GM19397 (cell line): ENCODE results near the gene MSRB1.
"Not testable (repeated sequence)": the region's sequence is repeated elsewhere in the genome, so short reads cannot be mapped to it uniquely, and the experiment has no call there.

Experiments
- ATAC-seq: cut with Tn5 transposase; IDR thresholded peaks from one replicate; pipeline ENCODE4 v1.9.1; 2021; ENCODE audit warnings: mild to moderate bottlenecking, moderate library complexity; ENCODE audit not compliant: unreplicated experiment

Gene MSRB1

DNA sequence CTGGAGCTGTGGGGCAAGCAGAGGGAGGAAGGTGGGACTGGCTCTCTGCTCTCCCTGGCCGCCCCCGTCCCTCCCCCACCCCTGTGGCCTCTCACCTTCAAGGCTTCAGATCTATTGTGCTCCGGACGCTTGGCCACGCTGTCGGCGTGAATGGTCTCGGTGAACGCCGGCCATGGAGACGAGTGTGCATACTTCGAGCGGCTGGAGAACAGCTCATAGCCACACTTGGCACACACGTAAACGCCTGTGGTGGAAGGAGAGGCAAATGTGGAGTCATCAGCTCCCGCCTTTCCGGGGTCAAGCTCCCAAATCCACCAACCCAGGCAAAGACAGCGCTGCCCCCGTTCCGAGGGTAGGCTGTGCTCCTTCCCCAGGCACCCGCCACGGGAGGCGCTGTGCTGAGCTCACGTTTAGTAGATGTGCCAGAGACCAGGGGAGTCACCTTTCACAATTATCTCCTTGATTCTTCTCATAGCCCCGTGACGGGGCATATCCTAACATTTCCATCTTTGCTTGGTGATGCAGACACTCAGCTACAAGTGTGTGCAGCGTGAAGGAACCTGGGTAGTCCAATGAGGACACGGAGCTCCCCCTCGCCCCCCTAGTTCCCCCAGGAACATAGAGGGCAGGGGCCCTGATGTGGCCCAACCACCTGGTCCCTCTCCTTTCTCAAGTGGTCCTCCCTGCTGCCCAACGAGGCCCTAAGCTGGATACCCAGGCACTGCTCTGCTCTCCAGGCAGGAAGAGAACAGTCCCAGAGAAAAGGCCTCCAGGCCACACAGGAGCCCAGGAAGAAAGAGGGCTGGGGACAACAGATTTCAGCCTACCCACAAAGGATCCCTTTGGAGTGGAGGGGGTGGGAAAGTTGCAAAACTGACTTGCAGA lies 1.6 kb downstream of the MSRB1 start:
- no peak for ATAC-seq

DNA sequence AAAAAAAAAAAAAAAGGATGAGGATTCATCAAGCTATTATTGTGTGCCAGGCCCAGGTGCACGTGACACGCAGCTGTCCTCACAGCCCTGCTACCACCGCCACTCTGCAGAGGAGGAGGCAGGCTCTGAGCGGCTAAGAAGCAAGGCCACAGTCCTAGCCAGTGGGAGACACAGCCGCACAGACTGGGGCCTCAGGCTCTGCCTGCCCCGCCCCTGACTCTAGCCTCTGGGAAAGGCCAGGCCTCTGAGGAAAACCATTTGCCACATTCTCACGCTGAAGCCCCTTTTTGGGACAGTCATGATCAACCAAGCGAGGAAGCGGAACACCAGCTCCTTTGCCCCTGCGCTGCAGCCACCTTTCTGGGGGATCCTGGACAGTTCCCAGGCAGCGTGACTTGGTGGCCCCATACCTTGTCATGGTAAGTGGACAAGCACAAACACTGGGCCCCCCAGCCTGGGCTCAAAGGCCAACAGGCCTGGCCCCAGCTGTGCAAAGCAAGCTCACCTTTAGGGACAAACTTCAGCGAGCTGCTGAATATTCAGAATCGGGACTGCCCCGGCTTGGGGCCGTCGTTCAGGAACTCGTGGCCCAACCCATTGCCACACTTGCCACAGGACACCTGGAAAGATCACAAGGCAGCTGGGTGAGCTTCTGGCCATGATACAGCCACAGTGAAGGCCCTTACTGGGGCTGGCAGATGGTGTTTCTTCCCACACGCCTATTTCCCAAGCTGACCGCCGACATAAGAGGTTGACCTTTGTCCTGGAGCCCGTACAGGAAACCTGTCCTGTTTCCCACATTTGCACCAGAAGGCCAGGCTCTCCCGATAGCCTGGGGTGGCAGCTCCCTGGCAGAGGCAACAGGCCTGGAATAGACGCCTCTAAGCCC lies 2.5 kb downstream of the MSRB1 start:
- no peak for ATAC-seq

DNA sequence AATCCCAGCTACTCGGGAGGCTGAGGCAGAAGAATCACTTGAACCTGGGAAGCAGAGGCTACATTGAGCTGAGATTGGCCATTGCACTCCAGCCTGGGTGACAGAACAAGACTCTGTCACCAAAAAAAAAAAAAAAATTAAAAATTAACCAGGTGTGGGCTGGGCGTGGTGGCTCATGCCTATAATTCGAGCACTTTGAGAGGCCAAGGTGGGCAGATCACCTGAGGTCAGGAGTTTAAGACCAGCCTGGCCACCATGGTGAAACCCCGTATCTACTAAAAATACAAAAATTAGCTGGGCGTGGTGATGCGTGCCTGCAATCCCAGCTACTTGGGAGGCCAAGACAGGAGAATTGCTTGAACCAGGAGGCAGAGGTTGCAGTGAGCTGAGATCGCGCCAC lies 3.2 kb downstream of the MSRB1 start:
- ATAC-seq: not testable (repeated sequence)

DNA sequence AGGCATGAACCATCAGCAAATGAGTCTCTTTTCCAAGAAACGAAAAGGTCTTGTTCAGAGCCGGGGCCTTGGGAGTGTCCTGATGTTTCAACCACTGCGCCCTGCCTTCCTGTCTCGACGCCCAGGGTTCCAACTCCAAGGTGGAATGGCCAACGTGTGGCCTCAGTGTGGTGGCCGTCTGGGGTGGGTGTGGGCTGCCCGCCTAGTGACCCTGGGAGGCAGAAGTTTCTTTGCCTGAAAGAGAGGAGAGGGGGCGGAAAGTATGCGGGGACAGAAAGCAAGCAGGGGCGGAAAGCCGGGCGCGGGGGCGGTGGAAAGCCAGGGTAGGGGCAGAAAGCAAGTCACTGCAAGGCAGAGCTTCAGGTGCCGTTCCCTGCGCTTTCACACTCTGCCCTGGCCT lies 4.1 kb downstream of the MSRB1 start:
- ATAC-seq: no peak

DNA sequence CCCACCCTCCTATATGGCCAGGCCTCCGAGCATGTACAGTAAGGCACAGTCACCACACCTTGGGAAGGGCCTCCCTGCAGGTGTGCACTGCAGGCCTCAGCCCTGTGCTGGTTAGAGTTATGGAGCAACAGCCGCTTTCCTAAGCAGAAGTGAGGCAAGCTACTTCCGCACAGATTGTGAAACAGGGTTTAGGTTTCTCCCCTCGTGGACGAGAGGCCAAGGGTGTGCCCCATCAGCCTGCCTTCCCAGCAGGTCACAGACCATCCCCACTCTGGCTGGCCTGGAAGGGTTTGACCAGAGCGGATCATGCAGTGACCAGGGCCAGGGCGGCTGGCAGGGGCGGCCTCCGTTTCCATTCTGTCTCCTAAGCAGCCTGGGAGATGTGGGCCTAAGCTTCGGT lies 4.7 kb downstream of the MSRB1 start:
- ATAC-seq: no peak

DNA sequence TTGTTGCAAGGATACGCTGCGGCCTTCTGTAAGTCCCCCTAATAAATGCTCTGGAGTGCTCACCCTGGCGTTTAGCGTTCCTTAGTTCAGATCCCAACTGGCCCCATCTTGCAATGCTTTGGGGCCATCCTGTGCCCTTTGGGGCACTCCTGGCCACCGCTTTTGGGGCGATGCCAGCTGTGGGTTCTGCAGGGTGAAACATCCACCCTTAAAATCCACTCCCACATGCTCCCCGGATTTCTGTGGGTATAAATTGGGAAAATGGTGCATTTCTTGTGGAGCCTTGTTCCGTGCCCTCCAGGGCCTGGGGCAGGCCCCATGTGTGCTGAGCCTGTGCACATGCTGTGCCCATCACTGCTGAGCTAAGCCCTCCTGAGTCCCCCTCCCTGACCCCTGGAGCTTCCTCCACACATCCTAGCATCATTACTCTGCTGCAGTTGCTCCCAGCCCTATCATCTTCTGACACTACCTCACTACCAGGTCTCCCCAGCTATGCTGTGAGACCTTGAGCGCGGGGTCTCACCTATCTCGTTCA lies 6.0 kb downstream of the MSRB1 start:
- ATAC-seq: no peak

DNA sequence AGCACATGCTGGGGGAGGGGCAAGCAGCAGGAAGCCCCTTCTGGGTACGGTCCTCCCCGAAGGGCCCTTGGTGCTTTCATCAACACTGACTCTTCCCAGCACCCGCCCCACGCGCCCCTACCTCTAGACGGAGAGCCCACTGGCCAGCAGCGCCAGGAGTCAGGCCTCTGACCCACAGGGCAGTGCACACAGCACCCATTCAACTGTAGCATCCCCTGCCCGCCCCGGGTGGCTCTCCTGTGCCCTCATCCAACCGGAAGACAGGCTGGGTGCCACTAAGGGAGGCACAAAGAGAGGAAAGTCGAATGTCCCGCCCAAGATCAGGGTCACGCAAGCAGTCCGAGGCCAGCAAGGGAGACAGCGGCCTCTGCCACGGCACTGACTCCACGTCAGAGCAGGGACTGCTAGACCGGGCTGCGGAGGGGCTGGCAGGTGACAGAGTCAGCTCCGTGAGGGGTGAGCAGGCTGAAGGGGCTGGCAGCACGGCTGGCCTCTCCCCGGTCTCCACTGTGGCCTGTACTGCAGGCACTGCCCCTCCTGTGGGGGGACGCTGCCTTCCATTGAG lies 9.8 kb downstream of the MSRB1 start:
- no peak for ATAC-seq

DNA sequence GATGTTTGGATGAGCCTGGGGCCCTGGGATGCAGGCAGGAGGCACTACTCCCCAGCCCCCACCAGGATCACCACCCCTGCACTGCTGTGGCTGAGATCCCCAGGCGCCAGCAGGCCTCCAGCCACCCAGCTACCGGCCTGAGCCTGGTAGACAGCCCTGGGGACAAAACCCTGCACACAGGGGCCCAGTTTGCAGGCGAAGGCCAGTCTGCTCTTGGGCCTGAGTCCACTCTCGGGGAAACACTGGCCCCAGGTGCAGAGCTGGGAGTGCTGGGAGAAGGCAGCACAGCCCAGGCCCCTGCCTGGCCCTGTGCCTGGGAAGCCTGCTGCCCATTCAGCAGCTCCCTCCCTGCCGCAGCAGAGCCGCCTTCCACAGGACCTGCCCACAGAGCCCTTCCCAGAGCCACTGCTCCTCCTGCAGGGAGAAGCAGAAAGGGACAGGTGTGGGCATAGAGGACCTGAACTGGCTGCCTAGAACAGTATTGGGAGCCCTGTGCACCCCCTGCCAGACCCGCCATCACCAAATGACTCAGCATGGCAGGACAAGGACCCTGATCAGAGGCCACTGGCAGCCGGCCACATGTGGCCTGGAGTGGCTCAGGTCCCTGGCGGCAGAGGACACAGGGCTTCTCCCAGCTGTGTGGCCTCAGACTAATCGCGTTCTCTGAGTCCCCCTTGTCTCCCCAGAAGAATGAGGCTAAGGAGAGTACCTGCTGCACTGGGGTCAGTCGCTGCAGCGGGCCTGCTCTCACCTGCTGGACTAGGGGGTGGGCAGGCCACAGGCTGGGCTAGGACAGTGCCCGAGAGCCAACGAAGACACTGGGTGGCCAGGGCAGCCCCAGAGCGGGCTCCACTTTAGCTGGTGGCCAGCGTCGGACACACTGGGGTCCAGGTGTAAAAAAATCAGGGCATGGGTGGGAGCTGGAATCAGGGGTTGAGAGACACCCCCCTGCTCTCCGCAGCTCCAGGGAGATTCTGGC lies 10.7 kb downstream of the MSRB1 start:
- no peak for ATAC-seq

DNA sequence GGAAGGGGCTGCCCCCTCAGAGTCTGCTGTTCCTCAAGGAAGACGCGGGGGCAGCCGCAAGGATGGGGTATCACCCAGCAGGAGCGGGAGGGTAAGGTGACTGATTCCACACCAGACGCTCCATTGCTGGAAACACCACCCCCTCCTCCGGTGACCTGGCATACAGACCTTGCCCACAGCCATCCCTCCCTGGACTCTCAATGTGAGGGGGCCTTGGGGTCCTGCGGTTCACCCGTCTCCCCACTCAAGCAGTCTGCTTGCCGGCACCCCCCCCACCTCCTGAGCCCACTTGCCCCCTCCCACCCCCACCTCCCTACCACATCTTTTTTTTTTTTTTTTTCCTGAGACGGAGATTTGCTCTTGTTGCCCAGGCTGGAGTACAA lies 12.7 kb downstream of the MSRB1 start:
- no peak for ATAC-seq

DNA sequence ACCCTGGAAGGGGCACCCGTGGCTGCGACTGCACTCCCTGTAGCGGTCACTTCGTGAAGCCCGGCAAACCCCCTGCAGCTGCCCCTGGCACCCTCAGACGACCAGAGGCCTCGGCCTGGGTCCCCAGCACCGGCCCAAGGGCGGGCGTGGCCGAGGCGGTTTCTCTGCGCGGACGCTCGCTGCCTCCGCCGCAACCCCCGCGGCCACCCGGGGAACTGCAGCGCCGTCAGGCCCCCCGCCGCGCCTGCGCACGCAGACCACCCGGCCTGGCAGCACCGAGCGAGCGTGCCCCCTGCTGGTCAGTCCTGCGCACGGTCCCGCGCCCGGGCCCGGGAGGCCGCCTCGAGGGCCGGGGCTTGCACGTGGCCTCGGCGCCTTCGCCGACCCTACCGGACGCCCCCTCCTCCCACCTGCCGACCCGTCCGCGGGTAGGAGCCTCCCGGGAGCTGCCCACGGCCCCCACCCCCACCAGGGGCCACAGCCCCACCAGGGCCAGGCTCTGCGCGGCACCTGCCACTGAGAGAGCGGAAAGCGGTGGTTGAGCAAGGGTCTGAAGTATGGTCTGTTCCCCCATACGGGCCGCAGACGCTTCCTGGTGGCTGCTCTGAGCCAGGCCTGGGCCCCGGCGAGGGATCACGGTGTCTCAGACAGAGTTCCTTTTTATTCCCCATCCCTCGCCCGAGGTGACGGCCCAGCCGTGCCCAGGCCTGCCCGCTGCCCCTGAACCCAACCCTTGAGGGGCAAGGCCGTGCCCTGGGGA lies 13.2 kb downstream of the MSRB1 start:
- peak; percentile 82 for ATAC-seq

DNA sequence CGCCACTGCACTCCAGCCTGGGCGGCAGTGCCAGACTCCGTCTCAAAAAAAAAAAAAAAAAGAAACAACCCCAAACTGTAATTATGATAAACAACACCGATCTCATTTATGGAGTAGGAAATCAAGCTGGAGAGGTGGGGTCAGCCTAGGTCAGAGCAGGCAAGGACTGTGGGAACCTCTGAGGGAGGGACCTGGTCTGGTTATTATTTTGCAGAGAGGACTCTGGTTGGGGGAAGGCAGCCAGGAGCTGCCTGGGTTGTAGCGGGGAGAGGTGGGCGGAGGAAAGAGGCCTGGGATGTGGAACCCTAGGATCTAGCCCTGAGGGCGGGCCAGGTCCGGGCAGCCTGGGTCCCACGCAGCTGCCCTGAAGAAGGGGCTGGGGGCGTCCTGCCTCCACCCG lies 13.9 kb downstream of the MSRB1 start:
- ATAC-seq: no peak

DNA sequence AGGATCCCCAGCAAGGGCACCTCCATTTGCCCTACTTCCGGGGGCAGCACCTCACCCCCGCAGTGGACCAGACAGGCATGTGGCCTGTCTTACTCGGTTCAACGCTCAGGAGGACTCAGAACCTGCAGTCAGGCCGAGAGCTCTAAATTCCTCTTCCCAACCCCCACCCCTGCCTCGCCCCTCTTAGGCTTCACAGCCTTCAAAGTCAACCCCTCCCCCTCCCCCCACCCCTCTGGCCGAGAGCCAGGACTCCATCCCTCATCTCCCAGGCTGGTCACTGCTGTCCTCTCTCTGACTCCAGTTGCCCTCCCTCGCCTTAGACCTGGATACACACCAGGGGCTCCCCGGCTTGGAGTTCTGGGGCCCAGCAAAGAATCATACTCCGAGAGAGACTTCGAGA lies 16.7 kb downstream of the MSRB1 start:
- ATAC-seq: no peak

DNA sequence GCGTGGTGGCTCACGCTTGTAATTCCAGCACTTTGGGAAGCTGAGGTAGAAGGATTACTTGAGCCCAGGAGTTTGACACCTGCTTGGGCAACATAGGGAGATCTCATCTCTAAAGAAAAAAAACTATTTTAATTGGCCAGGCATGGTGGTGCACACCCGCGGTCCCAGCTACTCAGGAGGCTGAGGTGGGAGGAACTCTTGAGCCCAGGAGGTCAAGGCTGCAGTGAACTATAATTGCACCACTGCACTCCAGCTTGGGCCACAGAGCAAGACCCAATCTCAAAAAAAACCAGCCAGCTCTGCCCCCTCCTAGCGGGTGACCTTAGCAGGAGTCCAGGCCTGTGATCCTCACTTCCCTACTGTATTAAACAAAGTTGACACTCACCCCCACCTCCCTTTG lies 18.9 kb downstream of the MSRB1 start:
- no peak for ATAC-seq

DNA sequence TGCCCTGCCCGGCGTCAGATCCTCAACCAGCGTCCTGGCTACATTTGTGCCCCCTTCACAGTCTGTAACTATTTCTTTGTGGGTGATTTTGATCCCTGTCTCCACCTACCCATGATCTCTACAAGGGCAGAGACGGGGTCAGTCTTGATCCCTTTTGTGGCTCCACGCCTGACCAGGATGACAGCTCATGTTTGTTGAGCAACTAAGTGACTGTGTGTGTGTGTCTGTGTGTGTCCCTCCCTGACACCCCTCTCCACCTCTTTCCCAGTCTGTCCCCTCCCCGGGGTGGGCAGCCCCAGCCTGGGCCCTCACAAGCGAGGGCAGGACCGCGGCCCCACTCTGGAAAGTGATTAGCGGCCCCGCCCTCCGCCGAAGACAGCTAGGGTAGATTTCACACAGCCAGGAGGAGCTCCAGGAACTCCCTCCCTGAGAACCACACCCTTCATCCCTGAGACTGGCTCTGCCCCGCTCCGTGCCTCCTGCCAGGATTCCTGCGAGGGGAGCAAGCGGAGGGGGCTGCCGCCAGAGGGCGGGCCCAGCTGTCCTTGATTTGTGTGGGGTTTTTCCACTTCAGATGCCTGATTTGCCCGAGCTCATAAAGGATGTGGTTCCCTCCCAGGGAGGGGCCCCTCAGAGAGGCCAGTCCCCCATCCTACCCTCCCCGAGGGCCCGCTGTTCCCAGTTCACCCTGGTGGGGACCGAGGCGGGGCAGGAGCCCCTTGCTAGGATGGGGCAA lies 19.5 kb downstream of the MSRB1 start:
- no peak for ATAC-seq

DNA sequence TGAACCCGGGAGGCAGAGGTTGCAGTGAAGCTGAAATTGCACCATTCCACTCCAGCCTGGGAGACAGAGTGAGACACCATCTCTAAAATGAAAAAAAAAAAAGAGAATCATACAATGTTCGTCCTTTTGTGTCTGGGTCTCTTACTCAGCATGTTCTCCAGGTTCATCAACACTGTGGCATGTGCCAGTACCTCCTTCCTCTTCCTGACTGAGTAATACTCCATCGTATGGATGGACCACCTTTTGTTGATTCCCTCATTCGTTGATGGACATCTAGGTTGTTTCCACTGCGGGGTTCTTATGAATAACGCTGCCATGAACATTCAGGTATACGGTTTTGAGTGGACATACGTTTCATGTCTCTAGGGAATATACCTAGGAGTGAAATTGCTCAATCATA lies 20.6 kb downstream of the MSRB1 start:
- no peak for ATAC-seq

DNA sequence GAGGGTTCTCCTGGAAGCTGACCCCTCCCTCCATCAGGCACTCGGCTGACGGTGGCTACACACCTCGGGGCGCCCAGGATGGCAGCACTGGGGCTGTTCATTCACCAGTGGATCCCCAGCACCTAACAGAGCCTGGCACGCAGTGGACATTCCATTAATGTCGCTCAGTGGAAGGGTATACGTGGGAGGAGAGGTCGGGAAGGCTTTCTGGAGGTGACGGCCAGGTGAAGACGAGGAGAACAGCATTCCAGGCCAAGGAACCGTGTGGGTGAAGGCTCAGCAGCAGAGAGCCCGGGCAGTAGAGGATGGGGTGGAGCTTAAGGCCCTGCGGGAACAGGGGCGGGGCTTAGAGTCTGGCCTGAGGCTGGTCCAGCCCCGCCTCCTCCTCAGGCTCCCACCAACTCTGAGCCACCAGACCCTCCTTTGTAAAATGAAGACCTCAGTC lies 22.2 kb downstream of the MSRB1 start:
- no peak for ATAC-seq

DNA sequence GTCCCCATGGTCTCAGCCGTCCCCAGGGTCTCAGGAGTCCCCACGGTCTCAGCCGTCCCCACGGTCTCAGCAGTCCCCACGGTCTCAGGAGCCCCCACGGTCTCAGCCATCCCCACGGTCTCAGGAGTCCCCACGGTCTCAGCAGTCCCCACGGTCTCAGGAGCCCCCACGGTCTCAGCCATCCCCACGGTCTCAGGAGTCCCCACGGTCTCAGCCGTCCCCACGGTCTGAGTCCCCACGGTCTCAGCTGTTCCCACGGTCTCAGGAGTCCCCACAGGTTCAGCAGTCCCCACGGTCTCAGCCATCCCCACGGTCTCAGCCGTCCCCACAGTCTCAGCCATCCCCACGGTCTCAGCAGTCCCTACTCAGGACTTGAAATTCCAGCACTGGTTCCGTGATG lies 22.9 kb downstream of the MSRB1 start:
- ATAC-seq: not testable (repeated sequence)

DNA sequence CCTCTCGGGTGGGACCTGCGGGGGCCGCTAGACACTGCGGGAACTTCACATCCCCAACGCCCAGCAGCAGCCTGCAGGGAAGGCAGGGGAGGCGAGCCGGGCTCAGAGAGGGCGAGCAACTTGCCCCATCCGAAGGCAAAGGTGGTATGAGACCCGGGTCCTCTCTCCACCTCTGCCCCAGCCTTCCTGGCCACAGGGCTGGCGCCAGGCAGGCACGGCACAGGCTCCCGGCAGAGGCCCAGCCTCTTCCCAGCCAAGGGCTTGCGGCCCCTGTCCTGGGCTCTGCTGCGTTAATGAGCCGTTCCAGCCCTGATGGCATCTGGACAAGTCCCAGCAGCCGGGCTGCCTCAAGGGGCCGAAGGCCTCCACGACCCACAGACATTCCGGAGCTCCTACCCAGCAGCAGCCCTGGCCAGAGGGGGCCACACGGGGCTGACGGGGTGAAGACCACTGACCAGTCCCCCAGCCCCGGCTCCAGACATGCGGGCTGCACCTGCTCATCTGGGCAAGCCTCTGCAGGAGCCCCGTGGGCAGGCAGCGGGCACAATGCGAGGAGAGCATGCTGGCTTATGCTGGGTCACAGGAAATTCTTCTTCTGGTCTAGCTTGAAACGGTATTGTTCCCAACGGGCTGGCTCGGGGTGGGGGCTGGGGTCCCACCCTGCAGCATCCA lies 23.5 kb downstream of the MSRB1 start:
- ATAC-seq: no peak
